Esophagus squamous epithelium (tissue), 5 donors: ENCODE measurements around the gene SAG. TPM values are rescaled to one million over a fixed set of nuclear protein-coding genes. Genes with fewer than 3 reads are reported as not detected.

Experiments used
- DNase-seq: peaks from one replicate; lab custom pipeline; 2025; lab: John Stamatoyannopoulos, UW
- H3K27ac ChIP-seq, 4 donors: fragments of 200-600 bp; sonication (generic); one replicate each; pipeline ENCODE4 v1.5.1; 2016 to 2019; ENCODE audit warnings: mild to moderate bottlenecking in 1 of 4
- H3K27me3 ChIP-seq, 4 donors: fragments of 200-600 bp; sonication (generic); 1 replicate in 3 of 4; 2 replicates in 1 of 4; pipeline versions ENCODE4 v1.5.1 to v1.6.0; 2017 to 2021; ENCODE audit warnings: antibody characterized with exemption in 1 of 4
- H3K36me3 ChIP-seq, 3 donors: fragments of 200-600 bp; sonication (generic); one replicate each; pipeline ENCODE4 v1.5.1; 2016 to 2019
- H3K4me1 ChIP-seq, 3 donors: fragments of 200-600 bp; sonication (generic); one replicate each; pipeline ENCODE4 v1.5.1; 2017 to 2019
- H3K4me3 ChIP-seq, 4 donors: fragments of 200-600 bp; sonication (generic); 1 replicate in 3 of 4; 2 replicates in 1 of 4; pipeline ENCODE4 v1.5.1; 2016 to 2019; ENCODE audit warnings: mild to moderate bottlenecking in 2 of 4, moderate library complexity in 1 of 4
- H3K9me3 ChIP-seq, 3 donors: fragments of 200-600 bp; sonication (generic); one replicate each; pipeline ENCODE4 v1.5.1; 2016 to 2019
- CTCF ChIP-seq, 6 experiments: fragments of 450-650 bp in 4 of 6; fragments of 200-600 bp in 2 of 6; sonication (generic) in 2 of 6; IDR thresholded peaks; one replicate each; pipeline ENCODE4 v1.5.1; 2016 to 2019; ENCODE audit warnings: antibody characterized with exemption in 6 of 6, mild to moderate bottlenecking in 4 of 6, moderate library complexity in 4 of 6
- POLR2A ChIP-seq, 4 donors: fragments of 450-650 bp; IDR thresholded peaks; one replicate each; pipeline ENCODE4 v1.6.1; 2017; ENCODE audit warnings: antibody characterized with exemption in 4 of 4, mild to moderate bottlenecking in 4 of 4, moderate library complexity in 3 of 4
- WGBS, 2 donors: methylation state at CpG; one replicate each; pipeline ENCODE4 v1.1.5; 2018; 5-methylcytosine and 5-hydroxymethylcytosine counted together
- intact Hi-C: fragments of 100-400 bp; cut with DNase I; formaldehyde crosslinking; loops from one replicate; pipeline ENCODE4 v1.15.0; 2022
- total RNA-seq, 4 donors: library from RNA; depleted of rRNA; stranded (reverse); fragments of >200 nt; gene quantifications; one replicate each; pipeline ENCODE4 v1.1.0, GENCODE V29; 2016
- donor health status: DM: yes; HTN: yes; CAD: no.

Gene SAG
- total RNA-seq, 4 donors from 2014 or later = not detected

GRCh38 chr2:233275223-233275622 is 32.4 kb upstream of the SAG start:
- no peak for DNase-seq
- Histone ChIP-seq H3K36me3 (peaks cover 0 to 100% (median 56%) of the 10 kb centered on the region in 3 donors), H3K9me3 (no peaks in the 10 kb centered on the region), H3K4me1 (no peaks in the 10 kb centered on the region), H3K27me3 (no peaks in the 10 kb centered on the region), H3K4me3 (no peak overlapping the region), H3K27ac (no peak overlapping the region)
- intact Hi-C loops = no loop called here
- no peak for TF ChIP-seq CTCF (IDR thresholded peaks at IDR 0.05)
- TF ChIP-seq POLR2A (IDR thresholded peaks at IDR 0.05) = no peak
- 84 to 87% methylated on average over 4 of the region's 4 CpGs for WGBS, 2 donors

GRCh38 chr2:233278921-233279320 is 28.7 kb upstream of the SAG start:
- H3K4me3 ChIP-seq = no peak overlapping the region
- H3K36me3 ChIP-seq = peaks cover 0 to 100% (median 56%) of the 10 kb centered on the region in 3 donors
- intact Hi-C loops = no loop called here
- DNase-seq = no peak
- no peaks in the 10 kb centered on the region for H3K27me3 ChIP-seq
- 88 to 96% methylated on average over 2 of the region's 2 CpGs for WGBS, 2 donors
- H3K4me1 ChIP-seq = no peaks in the 10 kb centered on the region
- no peaks in the 10 kb centered on the region for H3K9me3 ChIP-seq
- TF ChIP-seq CTCF (IDR thresholded peaks at IDR 0.05) (no peak), POLR2A (IDR thresholded peaks at IDR 0.05) (no peak)
- H3K27ac ChIP-seq = no peak overlapping the region

- Histone ChIP-seq H3K36me3 (peaks cover 6 to 100% (median 51%) of the 10 kb centered on the region in 3 donors), H3K27me3 (no peaks in the 10 kb centered on the region), H3K9me3 (no peaks in the 10 kb centered on the region), H3K4me3 (no peak overlapping the region), H3K4me1 (no peaks in the 10 kb centered on the region), H3K27ac (no peak overlapping the region)
- intact Hi-C loops = no loop called here
- TF ChIP-seq POLR2A (IDR thresholded peaks at IDR 0.05) = no peak
- TF ChIP-seq CTCF (IDR thresholded peaks at IDR 0.05) = no peak
- 65 to 83% methylated on average over 4 of the region's 4 CpGs for WGBS, 2 donors
- DNase-seq = no peak
These were observed 27.4 kb upstream of the SAG start for GRCh38 chr2:233280114-233280693.

- no peaks in the 10 kb centered on the region for H3K27me3 ChIP-seq
- TF ChIP-seq POLR2A (IDR thresholded peaks at IDR 0.05) (no peak), CTCF (IDR thresholded peaks at IDR 0.05) (no peak)
- no peak overlapping the region for H3K4me3 ChIP-seq
- intact Hi-C loops = no loop called here
- 96% methylated on average over 4 of the region's 4 CpGs for WGBS, 2 donors
- peaks cover 6 to 100% (median 48%) of the 10 kb centered on the region in 3 donors for H3K36me3 ChIP-seq
- no peaks in the 10 kb centered on the region for H3K4me1 ChIP-seq
- no peaks in the 10 kb centered on the region for H3K9me3 ChIP-seq
- H3K27ac ChIP-seq = no peak overlapping the region
- DNase-seq = no peak
These were observed 26.1 kb upstream of the SAG start for GRCh38 chr2:233281553-233281952.

GRCh38 chr2:233281992-233282603 is 25.5 kb upstream of the SAG start:
- H3K4me1 ChIP-seq = no peaks in the 10 kb centered on the region
- no peak overlapping the region for H3K27ac ChIP-seq
- 88 to 93% methylated on average over 6 of the region's 6 CpGs for WGBS, 2 donors
- no peak for TF ChIP-seq CTCF (IDR thresholded peaks at IDR 0.05)
- TF ChIP-seq POLR2A (IDR thresholded peaks at IDR 0.05) = no peak
- intact Hi-C loops = no loop called here
- no peaks in the 10 kb centered on the region for H3K27me3 ChIP-seq
- H3K4me3 ChIP-seq = no peak overlapping the region
- no peak for DNase-seq
- no peaks in the 10 kb centered on the region for H3K9me3 ChIP-seq
- peaks cover 6 to 100% (median 50%) of the 10 kb centered on the region in 3 donors for H3K36me3 ChIP-seq
